ENCODE measurements around the gene IGSF9. TPM values are rescaled to one million over a fixed set of nuclear protein-coding genes. Genes with fewer than 3 reads are reported as not detected.

Gene IGSF9
- total and polyA plus RNA-seq, 2 experiments from 2014 or later = 10.3 to 27.6 TPM

DNA sequence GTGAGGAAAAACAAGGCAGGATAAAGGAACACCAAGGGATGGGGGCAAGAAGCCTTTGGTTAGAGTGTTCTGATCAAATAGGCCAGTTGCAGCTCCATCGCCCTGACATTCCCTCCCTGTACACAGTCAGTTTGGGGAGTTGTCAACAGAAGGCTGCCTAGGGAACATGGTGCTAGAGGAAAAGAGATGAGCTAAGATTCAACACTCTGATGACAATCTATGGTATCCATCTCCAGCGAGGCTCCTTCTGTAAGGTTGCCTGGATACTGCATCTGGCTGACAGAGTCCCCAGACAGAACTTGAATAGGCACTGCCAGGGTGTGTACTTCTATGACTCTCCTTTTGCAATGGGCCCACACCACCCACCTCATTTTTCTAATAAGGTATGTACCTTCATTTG, 19.9 kb upstream of the IGSF9 start (continued):
- TF ChIP-seq, protein P1, sequence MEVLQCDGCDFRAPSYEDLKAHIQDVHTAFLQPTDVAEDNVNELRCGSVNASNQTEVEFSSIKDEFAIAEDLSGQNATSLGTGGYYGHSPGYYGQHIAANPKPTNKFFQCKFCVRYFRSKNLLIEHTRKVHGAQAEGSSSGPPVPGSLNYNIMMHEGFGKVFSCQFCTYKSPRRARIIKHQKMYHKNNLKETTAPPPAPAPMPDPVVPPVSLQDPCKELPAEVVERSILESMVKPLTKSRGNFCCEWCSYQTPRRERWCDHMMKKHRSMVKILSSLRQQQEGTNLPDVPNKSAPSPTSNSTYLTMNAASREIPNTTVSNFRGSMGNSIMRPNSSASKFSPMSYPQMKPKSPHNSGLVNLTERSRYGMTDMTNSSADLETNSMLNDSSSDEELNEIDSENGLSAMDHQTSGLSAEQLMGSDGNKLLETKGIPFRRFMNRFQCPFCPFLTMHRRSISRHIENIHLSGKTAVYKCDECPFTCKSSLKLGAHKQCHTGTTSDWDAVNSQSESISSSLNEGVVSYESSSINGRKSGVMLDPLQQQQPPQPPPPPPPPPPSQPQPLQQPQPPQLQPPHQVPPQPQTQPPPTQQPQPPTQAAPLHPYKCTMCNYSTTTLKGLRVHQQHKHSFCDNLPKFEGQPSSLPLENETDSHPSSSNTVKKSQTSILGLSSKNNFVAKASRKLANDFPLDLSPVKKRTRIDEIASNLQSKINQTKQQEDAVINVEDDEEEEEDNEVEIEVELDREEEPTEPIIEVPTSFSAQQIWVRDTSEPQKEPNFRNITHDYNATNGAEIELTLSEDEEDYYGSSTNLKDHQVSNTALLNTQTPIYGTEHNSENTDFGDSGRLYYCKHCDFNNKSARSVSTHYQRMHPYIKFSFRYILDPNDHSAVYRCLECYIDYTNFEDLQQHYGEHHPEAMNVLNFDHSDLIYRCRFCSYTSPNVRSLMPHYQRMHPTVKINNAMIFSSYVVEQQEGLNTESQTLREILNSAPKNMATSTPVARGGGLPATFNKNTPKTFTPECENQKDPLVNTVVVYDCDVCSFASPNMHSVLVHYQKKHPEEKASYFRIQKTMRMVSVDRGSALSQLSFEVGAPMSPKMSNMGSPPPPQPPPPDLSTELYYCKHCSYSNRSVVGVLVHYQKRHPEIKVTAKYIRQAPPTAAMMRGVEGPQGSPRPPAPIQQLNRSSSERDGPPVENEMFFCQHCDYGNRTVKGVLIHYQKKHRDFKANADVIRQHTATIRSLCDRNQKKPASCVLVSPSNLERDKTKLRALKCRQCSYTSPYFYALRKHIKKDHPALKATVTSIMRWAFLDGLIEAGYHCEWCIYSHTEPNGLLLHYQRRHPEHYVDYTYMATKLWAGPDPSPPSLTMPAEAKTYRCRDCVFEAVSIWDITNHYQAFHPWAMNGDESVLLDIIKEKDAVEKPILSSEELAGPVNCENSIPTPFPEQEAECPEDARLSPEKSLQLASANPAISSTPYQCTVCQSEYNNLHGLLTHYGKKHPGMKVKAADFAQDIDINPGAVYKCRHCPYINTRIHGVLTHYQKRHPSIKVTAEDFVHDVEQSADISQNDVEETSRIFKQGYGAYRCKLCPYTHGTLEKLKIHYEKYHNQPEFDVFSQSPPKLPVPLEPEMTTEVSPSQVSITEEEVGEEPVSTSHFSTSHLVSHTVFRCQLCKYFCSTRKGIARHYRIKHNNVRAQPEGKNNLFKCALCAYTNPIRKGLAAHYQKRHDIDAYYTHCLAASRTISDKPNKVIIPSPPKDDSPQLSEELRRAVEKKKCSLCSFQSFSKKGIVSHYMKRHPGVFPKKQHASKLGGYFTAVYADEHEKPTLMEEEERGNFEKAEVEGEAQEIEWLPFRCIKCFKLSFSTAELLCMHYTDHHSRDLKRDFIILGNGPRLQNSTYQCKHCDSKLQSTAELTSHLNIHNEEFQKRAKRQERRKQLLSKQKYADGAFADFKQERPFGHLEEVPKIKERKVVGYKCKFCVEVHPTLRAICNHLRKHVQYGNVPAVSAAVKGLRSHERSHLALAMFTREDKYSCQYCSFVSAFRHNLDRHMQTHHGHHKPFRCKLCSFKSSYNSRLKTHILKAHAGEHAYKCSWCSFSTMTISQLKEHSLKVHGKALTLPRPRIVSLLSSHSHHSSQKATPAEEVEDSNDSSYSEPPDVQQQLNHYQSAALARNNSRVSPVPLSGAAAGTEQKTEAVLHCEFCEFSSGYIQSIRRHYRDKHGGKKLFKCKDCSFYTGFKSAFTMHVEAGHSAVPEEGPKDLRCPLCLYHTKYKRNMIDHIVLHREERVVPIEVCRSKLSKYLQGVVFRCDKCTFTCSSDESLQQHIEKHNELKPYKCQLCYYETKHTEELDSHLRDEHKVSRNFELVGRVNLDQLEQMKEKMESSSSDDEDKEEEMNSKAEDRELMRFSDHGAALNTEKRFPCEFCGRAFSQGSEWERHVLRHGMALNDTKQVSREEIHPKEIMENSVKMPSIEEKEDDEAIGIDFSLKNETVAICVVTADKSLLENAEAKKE (CRISPR knock-in tag; IDR thresholded peaks at IDR 0.05) = no peak
- no peak for TF ChIP-seq POLR2AphosphoS5 (IDR thresholded peaks at IDR 0.05; ENCODE audit: low read depth)
- no peak for TF ChIP-seq ZNF114 (CRISPR knock-in tag; IDR thresholded peaks at IDR 0.05)
- no peak for TF ChIP-seq JUNB (IDR thresholded peaks at IDR 0.05; ENCODE audit: unreplicated experiment)
- TF ChIP-seq, protein P2, sequence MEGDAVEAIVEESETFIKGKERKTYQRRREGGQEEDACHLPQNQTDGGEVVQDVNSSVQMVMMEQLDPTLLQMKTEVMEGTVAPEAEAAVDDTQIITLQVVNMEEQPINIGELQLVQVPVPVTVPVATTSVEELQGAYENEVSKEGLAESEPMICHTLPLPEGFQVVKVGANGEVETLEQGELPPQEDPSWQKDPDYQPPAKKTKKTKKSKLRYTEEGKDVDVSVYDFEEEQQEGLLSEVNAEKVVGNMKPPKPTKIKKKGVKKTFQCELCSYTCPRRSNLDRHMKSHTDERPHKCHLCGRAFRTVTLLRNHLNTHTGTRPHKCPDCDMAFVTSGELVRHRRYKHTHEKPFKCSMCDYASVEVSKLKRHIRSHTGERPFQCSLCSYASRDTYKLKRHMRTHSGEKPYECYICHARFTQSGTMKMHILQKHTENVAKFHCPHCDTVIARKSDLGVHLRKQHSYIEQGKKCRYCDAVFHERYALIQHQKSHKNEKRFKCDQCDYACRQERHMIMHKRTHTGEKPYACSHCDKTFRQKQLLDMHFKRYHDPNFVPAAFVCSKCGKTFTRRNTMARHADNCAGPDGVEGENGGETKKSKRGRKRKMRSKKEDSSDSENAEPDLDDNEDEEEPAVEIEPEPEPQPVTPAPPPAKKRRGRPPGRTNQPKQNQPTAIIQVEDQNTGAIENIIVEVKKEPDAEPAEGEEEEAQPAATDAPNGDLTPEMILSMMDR (conservative IDR thresholded peaks at IDR 0.05; ENCODE audit: low read depth in 2 of 2) = no peak
- no peak for TF ChIP-seq EZH2phosphoT487 (IDR thresholded peaks at IDR 0.05; ENCODE audit: unreplicated experiment)

DNA sequence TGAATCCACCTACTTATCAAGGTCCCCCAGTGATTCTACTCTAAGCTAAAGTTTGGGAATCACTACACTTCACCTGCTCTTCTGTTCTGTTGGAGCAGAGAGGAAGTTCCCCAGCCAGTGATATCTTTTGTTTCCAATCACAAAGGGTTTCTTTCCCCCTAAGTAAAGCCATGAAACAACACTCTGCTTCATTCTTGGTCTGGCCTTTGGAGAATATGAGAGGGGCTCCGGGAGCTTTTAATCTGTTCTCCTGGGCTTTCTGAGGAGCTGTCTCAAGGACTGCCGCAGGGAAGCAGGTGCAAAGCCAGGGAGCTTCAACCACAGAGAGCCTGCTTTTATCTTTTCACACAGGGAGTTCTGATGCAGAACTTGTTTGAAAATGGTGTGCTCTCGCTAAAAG, 18.7 kb upstream of the IGSF9 start:
- Mint-ChIP-seq H3K36me3 (ENCODE audit: low read depth) (no peaks in the 10 kb centered on the region), H3K4me3 (no peak overlapping the region), H3K9me3 (no peaks in the 10 kb centered on the region), H3K27ac (no peak overlapping the region), H3K4me1 (peaks cover 2% of the 10 kb centered on the region), H3K27me3 (ENCODE audit: insufficient read depth, low read depth, poor library complexity) (peaks cover 4% of the 10 kb centered on the region)
- H4K20me1 ChIP-seq (replicated peaks; ENCODE audit: insufficient read depth) = no peaks in the 10 kb centered on the region
- DNase-seq (ENCODE audit: low spot score) (no peak), ATAC-seq (peak; percentile 48)
- no peaks in the 10 kb centered on the region for H3K36me3 ChIP-seq (ENCODE audit: insufficient read depth)
- peaks cover 9% of the 10 kb centered on the region; the same call in 1 of the 2 replicates for H3K4me1 ChIP-seq (ENCODE audit: insufficient read depth)
- no peak overlapping the region for H3K4me2 ChIP-seq
- peak overlapping the region; percentile 80 for H2AFZ ChIP-seq
- no peak overlapping the region for H3K27ac ChIP-seq (ENCODE audit: low read depth)
- no peak overlapping the region for H3K4me3 ChIP-seq
- H3K9me2 ChIP-seq (ENCODE audit: insufficient read depth) = no peaks in the 10 kb centered on the region
- no peaks in the 10 kb centered on the region for H3F3A ChIP-seq (replicated peaks; ENCODE audit: low read depth)
- no peaks in the 10 kb centered on the region for H3K27me3 ChIP-seq (ENCODE audit: insufficient read depth)
- no peaks in the 10 kb centered on the region for H3K79me2 ChIP-seq (replicated peaks; ENCODE audit: insufficient read depth)
- no peak for TF ChIP-seq EZH2 (IDR thresholded peaks at IDR 0.05; ENCODE audit: low read depth, unreplicated experiment)
- no peak for TF ChIP-seq POLR2AphosphoS5 (IDR thresholded peaks at IDR 0.05; ENCODE audit: low read depth)
- no peak for TF ChIP-seq NANOG (IDR thresholded peaks at IDR 0.05; ENCODE audit: borderline replicate concordance)
- TF ChIP-seq, protein P3, sequence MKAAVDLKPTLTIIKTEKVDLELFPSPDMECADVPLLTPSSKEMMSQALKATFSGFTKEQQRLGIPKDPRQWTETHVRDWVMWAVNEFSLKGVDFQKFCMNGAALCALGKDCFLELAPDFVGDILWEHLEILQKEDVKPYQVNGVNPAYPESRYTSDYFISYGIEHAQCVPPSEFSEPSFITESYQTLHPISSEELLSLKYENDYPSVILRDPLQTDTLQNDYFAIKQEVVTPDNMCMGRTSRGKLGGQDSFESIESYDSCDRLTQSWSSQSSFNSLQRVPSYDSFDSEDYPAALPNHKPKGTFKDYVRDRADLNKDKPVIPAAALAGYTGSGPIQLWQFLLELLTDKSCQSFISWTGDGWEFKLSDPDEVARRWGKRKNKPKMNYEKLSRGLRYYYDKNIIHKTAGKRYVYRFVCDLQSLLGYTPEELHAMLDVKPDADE (IDR thresholded peaks at IDR 0.05) = no peak
- no peak for TF ChIP-seq CREB1 (CRISPR knock-in tag; IDR thresholded peaks at IDR 0.05; ENCODE audit: low read depth)
- TF ChIP-seq, protein P2 (conservative IDR thresholded peaks at IDR 0.05; ENCODE audit: low read depth in 2 of 2) = no peak
